Measurements from ENCODE around the gene ACAP3.

ACAP3 gene

GRCh38 chr1:1342584-1343115 lies 34.9 kb upstream of the ACAP3 start:
- Histone ChIP-seq H3K4me1 (ENCODE audit: insufficient read depth, low read length) (peaks cover 18% of the 10 kb centered on the region), H3K27ac (ENCODE audit: low read depth, low read length) (no peak overlapping the region), H3K9me3 (ENCODE audit: low read length) (no peaks in the 10 kb centered on the region), H3K36me3 (ENCODE audit: insufficient read depth, low read length) (peaks cover 22% of the 10 kb centered on the region), H3K4me3 (ENCODE audit: low read depth in 1 of 2, low read length in 2 of 2) (no peak overlapping the region), H3K9ac (ENCODE audit: low read length) (no peak overlapping the region), H3K27me3 (ENCODE audit: control insufficient read depth in 1 of 2, insufficient read depth in 2 of 2, low read length in 2 of 2) (no peaks in the 10 kb centered on the region)

- Histone ChIP-seq H3K27ac (ENCODE audit: low read depth, low read length) (no peak overlapping the region), H3K36me3 (ENCODE audit: insufficient read depth, low read length) (peaks cover 22% of the 10 kb centered on the region), H3K4me1 (ENCODE audit: insufficient read depth, low read length) (peaks cover 18% of the 10 kb centered on the region)
Observed at GRCh38 chr1:1342061-1342562, 34.4 kb upstream of the ACAP3 start.

GRCh38 chr1:1341549-1342021 lies 33.9 kb upstream of the ACAP3 start:
- Histone ChIP-seq H3K36me3 (ENCODE audit: insufficient read depth, low read length) (peaks cover 22% of the 10 kb centered on the region), H3K9ac (ENCODE audit: low read length) (no peak overlapping the region)

More at GRCh38 chr1:1342061-1342562, 34.4 kb upstream of the ACAP3 start:
- Histone ChIP-seq H3K9me3 (ENCODE audit: low read length) (no peaks in the 10 kb centered on the region), H3K27me3 (ENCODE audit: control insufficient read depth in 1 of 2, insufficient read depth in 2 of 2, low read length in 2 of 2) (no peaks in the 10 kb centered on the region), H3K4me3 (ENCODE audit: low read depth in 1 of 2, low read length in 2 of 2) (no peak overlapping the region), H3K9ac (ENCODE audit: low read length) (no peak overlapping the region)

GRCh38 chr1:1340791-1341548 lies 33.2 kb upstream of the ACAP3 start:
- Histone ChIP-seq H3K27me3 (ENCODE audit: control insufficient read depth in 1 of 2, insufficient read depth in 2 of 2, low read length in 2 of 2) (no peaks in the 10 kb centered on the region), H3K27ac (ENCODE audit: low read depth, low read length) (no peak overlapping the region), H3K4me3 (ENCODE audit: low read depth in 1 of 2, low read length in 2 of 2) (no peak overlapping the region), H3K36me3 (ENCODE audit: insufficient read depth, low read length) (peaks cover 22% of the 10 kb centered on the region), H3K9ac (ENCODE audit: low read length) (no peak overlapping the region), H3K9me3 (ENCODE audit: low read length) (no peaks in the 10 kb centered on the region), H3K4me1 (ENCODE audit: insufficient read depth, low read length) (peaks cover 8% of the 10 kb centered on the region)

More at GRCh38 chr1:1341549-1342021, 33.9 kb upstream of the ACAP3 start:
- H3K4me3 ChIP-seq (ENCODE audit: low read depth in 1 of 2, low read length in 2 of 2): no peak overlapping the region
- H3K27ac ChIP-seq (ENCODE audit: low read depth, low read length): no peak overlapping the region
- peaks cover 14% of the 10 kb centered on the region for H3K4me1 ChIP-seq (ENCODE audit: insufficient read depth, low read length)
- H3K27me3 ChIP-seq (ENCODE audit: control insufficient read depth in 1 of 2, insufficient read depth in 2 of 2, low read length in 2 of 2): no peaks in the 10 kb centered on the region
- no peaks in the 10 kb centered on the region for H3K9me3 ChIP-seq (ENCODE audit: low read length)

- Histone ChIP-seq H3K9ac (ENCODE audit: low read length) (no peak overlapping the region), H3K36me3 (ENCODE audit: insufficient read depth, low read length) (peaks cover 22% of the 10 kb centered on the region)
Observed at GRCh38 chr1:1340185-1340584, 32.5 kb upstream of the ACAP3 start.

GRCh38 chr1:1338278-1338677 lies 30.5 kb upstream of the ACAP3 start:
- Histone ChIP-seq H3K9ac (ENCODE audit: low read length) (no peak overlapping the region), H3K36me3 (ENCODE audit: insufficient read depth, low read length) (peaks cover 22% of the 10 kb centered on the region), H3K27ac (ENCODE audit: low read depth, low read length) (no peak overlapping the region), H3K4me3 (ENCODE audit: low read depth in 1 of 2, low read length in 2 of 2) (no peak overlapping the region), H3K4me1 (ENCODE audit: insufficient read depth, low read length) (no peaks in the 10 kb centered on the region), H3K9me3 (ENCODE audit: low read length) (no peaks in the 10 kb centered on the region), H3K27me3 (ENCODE audit: control insufficient read depth in 1 of 2, insufficient read depth in 2 of 2, low read length in 2 of 2) (no peaks in the 10 kb centered on the region)

More at GRCh38 chr1:1340185-1340584, 32.5 kb upstream of the ACAP3 start:
- no peak overlapping the region for H3K27ac ChIP-seq (ENCODE audit: low read depth, low read length)
- H3K27me3 ChIP-seq (ENCODE audit: control insufficient read depth in 1 of 2, insufficient read depth in 2 of 2, low read length in 2 of 2): no peaks in the 10 kb centered on the region
- H3K9me3 ChIP-seq (ENCODE audit: low read length): no peaks in the 10 kb centered on the region
- no peaks in the 10 kb centered on the region for H3K4me1 ChIP-seq (ENCODE audit: insufficient read depth, low read length)
- no peak overlapping the region for H3K4me3 ChIP-seq (ENCODE audit: low read depth in 1 of 2, low read length in 2 of 2)

- Histone ChIP-seq H3K4me1 (ENCODE audit: insufficient read depth, low read length) (no peaks in the 10 kb centered on the region), H3K9ac (ENCODE audit: low read length) (no peak overlapping the region), H3K9me3 (ENCODE audit: low read length) (no peaks in the 10 kb centered on the region), H3K27me3 (ENCODE audit: control insufficient read depth in 1 of 2, insufficient read depth in 2 of 2, low read length in 2 of 2) (no peaks in the 10 kb centered on the region), H3K4me3 (ENCODE audit: low read depth in 1 of 2, low read length in 2 of 2) (no peak overlapping the region), H3K27ac (ENCODE audit: low read depth, low read length) (no peak overlapping the region), H3K36me3 (ENCODE audit: insufficient read depth, low read length) (peaks cover 22% of the 10 kb centered on the region)
Observed at GRCh38 chr1:1337793-1338147, 30.0 kb upstream of the ACAP3 start.

GRCh38 chr1:1336931-1337792 lies 29.4 kb upstream of the ACAP3 start:
- peaks cover 22% of the 10 kb centered on the region for H3K36me3 ChIP-seq (ENCODE audit: insufficient read depth, low read length)

GRCh38 chr1:1336446-1336845 lies 28.7 kb upstream of the ACAP3 start:
- Histone ChIP-seq H3K9me3 (ENCODE audit: low read length) (no peaks in the 10 kb centered on the region), H3K27ac (ENCODE audit: low read depth, low read length) (no peak overlapping the region), H3K36me3 (ENCODE audit: insufficient read depth, low read length) (peaks cover 19% of the 10 kb centered on the region), H3K4me3 (ENCODE audit: low read depth in 1 of 2, low read length in 2 of 2) (no peak overlapping the region), H3K4me1 (ENCODE audit: insufficient read depth, low read length) (no peaks in the 10 kb centered on the region), H3K9ac (ENCODE audit: low read length) (no peak overlapping the region), H3K27me3 (ENCODE audit: control insufficient read depth in 1 of 2, insufficient read depth in 2 of 2, low read length in 2 of 2) (no peaks in the 10 kb centered on the region)

More at GRCh38 chr1:1336931-1337792, 29.4 kb upstream of the ACAP3 start:
- no peak overlapping the region for H3K27ac ChIP-seq (ENCODE audit: low read depth, low read length)
- H3K4me3 ChIP-seq (ENCODE audit: low read depth in 1 of 2, low read length in 2 of 2): no peak overlapping the region
- H3K9me3 ChIP-seq (ENCODE audit: low read length): no peaks in the 10 kb centered on the region
- no peaks in the 10 kb centered on the region for H3K4me1 ChIP-seq (ENCODE audit: insufficient read depth, low read length)
- no peaks in the 10 kb centered on the region for H3K27me3 ChIP-seq (ENCODE audit: control insufficient read depth in 1 of 2, insufficient read depth in 2 of 2, low read length in 2 of 2)
- no peak overlapping the region for H3K9ac ChIP-seq (ENCODE audit: low read length)

- H3K27me3 ChIP-seq (ENCODE audit: control insufficient read depth in 1 of 2, insufficient read depth in 2 of 2, low read length in 2 of 2): peaks cover 0 to 6% of the 10 kb centered on the region in 2 donors
- no peak overlapping the region for H3K4me3 ChIP-seq (ENCODE audit: low read depth in 1 of 2, low read length in 2 of 2)
- peaks cover 12% of the 10 kb centered on the region for H3K36me3 ChIP-seq (ENCODE audit: insufficient read depth, low read length)
- no peaks in the 10 kb centered on the region for H3K9me3 ChIP-seq (ENCODE audit: low read length)
- H3K9ac ChIP-seq (ENCODE audit: low read length): no peak overlapping the region
- H3K4me1 ChIP-seq (ENCODE audit: insufficient read depth, low read length): no peaks in the 10 kb centered on the region
- no peak overlapping the region for H3K27ac ChIP-seq (ENCODE audit: low read depth, low read length)
Observed at GRCh38 chr1:1335792-1336248, 28.1 kb upstream of the ACAP3 start.

- Histone ChIP-seq H3K27ac (ENCODE audit: low read depth, low read length) (no peak overlapping the region), H3K27me3 (ENCODE audit: control insufficient read depth in 1 of 2, insufficient read depth in 2 of 2, low read length in 2 of 2) (peaks cover 0 to 8% of the 10 kb centered on the region in 2 donors), H3K4me1 (ENCODE audit: insufficient read depth, low read length) (no peaks in the 10 kb centered on the region), H3K9ac (ENCODE audit: low read length) (no peak overlapping the region), H3K36me3 (ENCODE audit: insufficient read depth, low read length) (peaks cover 7% of the 10 kb centered on the region), H3K9me3 (ENCODE audit: low read length) (no peaks in the 10 kb centered on the region), H3K4me3 (ENCODE audit: low read depth in 1 of 2, low read length in 2 of 2) (no peak overlapping the region)
Observed at GRCh38 chr1:1335283-1335682, 27.6 kb upstream of the ACAP3 start.

Data from muscle layer of colon (tissue), 2 donors.